GM13977 (cell line): ENCODE results near the gene DYDC2.

Experiments
- DNase-seq: peaks from one replicate; pipeline ENCODE4 v3.0.0; 2012; ENCODE audit warnings: low spot score
- CTCF ChIP-seq: IDR thresholded peaks from 2 replicates; pipeline ENCODE4 v1.5.1; 2012; ENCODE audit warnings: mild to moderate bottlenecking, control low read depth; ENCODE audit not compliant: insufficient read depth; ENCODE audit errors: extremely low read depth, missing control alignments
- in situ Hi-C: fragments of 300-500 bp; cut with MboI; formaldehyde crosslinking; loops from one replicate; pipeline ENCODE4 v1.12.0; 2022; ENCODE audit warnings: low sequenced_read_pairs, low pct_unique_long_range_greater_than_20kb, mixed read lengths, inconsistent platforms; ENCODE audit not compliant: unreplicated experiment

Gene DYDC2, protein sequence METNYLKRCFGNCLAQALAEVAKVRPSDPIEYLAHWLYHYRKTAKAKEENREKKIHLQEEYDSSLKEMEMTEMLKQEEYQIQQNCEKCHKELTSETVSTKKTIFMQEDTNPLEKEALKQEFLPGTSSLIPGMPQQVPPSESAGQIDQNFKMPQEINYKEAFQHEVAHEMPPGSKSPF

GRCh38 chr10:80356563-80356988 is at the start of gene DYDC2, which contains the start of gene DYDC1:
DYDC2 (plus strand) TSS chr10:80356781; CDS start chr10:80362444, 5,663 bp downstream.
DYDC1 (minus strand) TSS chr10:80356755; CDS start chr10:80352601, 4,154 bp downstream.
- TF ChIP-seq CTCF, result no peak
- peak; percentile 55 for DNase-seq

DNA sequence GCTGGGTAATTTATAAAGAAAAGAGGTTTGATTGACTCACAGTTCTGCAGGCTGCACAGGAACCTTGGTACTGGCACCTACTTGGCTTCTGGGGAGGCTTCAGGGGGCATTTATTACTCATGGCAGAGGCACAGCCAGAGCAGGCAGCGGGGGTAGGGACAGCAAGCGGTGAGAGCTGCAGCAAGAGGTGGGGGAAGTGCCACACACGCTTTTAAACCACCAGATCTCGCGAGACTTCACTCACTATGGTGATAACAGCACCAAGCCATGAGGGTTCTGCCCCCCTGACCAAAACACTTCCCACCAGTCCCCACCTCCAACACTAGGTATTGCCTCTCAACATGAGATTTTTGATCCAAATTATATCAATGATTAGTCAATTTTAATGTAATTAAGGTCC is 43.1 kb upstream of the DYDC2 start:
- no peak for TF ChIP-seq CTCF
- DNase-seq, result no peak
- in situ Hi-C loops, result no loop called here

More at GRCh38 chr10:80356563-80356988, at the start of gene DYDC2, which contains the start of gene DYDC1:
- in situ Hi-C loops, result no loop called here

- no peak for DNase-seq
- TF ChIP-seq CTCF, result no peak
- in situ Hi-C loops, result no loop called here
Measured at GRCh38 chr10:80315391-80315790, 41.2 kb upstream of the DYDC2 start.

- DNase-seq, result no peak
- TF ChIP-seq CTCF, result no peak
- in situ Hi-C loops, result no loop called here
Measured at GRCh38 chr10:80318742-80319141, 37.8 kb upstream of the DYDC2 start.

DNA sequence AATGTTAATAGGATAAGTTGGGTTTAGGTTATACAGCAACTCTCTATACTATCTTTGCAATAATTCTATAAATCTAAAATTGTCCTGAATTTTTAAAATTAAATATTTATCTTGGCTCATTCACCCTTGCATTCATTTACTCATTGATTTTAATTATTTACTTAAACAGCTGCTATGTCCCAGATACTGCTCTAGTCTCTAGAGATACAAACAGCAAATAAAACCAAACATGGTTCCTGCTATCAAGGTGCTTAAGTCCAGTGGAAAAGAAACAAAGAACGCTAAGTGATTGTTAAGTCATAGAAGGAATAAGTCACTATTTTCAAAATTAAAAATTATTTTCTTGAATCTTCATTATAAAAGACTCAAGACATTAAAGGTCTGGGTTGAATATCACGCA is 37.3 kb upstream of the DYDC2 start:
- in situ Hi-C loops, result no loop called here
- no peak for DNase-seq
- TF ChIP-seq CTCF, result no peak

DNA sequence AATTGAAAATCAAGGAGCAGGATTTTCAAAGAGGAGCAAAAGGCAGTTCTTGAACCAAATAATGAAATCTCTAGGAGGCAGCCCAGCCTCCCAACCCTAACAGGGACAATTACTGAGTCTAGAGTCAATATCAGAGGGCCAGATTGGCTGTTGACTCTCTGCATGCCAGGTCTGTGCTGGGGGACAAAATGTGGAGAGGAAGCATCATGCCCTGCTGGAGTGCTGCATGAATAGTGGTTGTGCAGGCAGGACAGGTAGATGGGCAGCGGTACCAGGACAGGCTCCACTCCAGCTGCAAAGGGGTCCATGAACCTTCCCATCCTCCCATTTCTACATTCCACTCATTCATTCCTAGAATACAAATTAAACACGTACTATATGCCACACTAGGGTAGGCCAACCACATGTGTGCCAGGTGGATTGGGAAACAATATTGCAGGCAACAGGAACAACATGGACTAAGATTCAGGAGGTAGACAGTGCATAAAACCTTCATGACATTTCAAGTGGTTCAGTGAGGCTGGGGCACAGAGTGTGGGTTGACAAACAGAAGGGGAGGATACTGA is 36.8 kb upstream of the DYDC2 start:
- in situ Hi-C loops, result no loop called here
- no peak for DNase-seq
- TF ChIP-seq CTCF, result no peak
